Urothelium cell line (cell line): Measurements from ENCODE around the gene MTA2.
"Not testable (repeated sequence)": the region's sequence is repeated elsewhere in the genome, so short reads cannot be mapped to it uniquely, and the experiment has no call there.

ENCODE experiments used
- DNase-seq: peaks from one replicate; pipeline ENCODE4 v3.0.0; 2011; ENCODE audit warnings: low spot score, mixed read lengths
- FAIRE-seq: peaks from 2 replicates; lab custom pipeline; 2011; peaks lifted over from hg19 to GRCh38; lab: Jason Lieb, UNC

The MTA2 gene

DNA sequence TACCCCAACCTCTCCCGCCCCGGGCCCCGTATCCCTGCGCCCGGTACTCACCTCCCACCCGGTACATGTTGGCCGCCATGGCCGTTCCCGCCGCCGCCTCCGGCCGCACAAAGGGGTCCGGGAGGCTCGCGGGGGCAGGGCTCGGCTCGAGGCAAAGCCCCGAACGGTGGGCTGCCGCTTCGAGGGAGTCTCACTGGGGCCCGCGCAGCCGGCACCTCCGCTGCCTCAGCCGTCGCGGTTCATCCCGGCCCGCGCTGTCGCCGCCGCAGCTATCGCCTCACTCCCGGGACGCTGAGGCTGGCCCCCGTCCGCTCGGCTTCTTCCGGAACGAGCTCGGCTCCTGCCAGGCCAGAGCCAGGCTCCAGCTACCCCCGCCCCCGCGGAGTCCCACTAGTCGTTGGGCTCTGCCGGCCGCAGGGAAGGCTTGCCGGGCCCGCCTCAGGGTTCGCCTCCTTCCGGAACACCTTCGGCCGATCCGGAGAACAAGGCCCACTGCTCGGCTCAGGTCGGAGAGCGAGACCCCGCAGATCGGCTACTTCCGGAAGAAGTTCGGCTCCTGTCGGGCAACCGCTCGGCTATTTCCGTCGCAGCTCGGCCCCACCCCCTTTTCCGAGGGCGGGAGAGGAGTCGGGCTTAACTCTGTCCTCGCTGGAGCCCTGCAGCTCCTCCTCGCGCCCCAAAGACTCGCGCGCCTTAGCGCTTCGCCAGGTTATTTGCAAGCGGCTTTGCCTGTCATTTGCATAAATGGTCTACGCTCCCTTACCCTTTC is at the start of gene MTA2:
Gene MTA2 (minus strand): TSS at position 494 of the 769 bp plus-strand sequence. CDS start 415 bp downstream, at position 79.
- no peak for FAIRE-seq
- peak; percentile 96 for DNase-seq

DNA sequence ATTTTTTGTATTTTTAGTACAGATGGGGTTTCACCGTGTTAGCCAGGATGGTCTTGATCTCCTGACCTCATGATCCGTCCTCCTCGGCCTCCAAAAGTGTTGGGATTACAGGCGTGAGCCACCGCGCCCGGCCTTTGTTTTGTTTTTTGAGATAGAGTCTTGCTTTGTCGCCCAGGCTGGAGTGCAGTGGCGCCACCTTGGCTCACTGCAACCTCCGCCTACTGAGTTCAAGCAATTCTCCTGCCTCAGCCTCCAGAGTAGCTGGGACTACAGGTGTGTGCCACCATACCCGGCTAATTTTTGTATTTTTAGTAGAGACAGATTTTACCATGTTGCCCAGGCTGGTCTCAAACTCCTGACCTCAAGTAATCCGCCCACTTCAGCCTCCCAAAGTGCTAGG is 48.6 kb upstream of the MTA2 start:
- DNase-seq, FAIRE-seq: not testable (repeated sequence)

DNA sequence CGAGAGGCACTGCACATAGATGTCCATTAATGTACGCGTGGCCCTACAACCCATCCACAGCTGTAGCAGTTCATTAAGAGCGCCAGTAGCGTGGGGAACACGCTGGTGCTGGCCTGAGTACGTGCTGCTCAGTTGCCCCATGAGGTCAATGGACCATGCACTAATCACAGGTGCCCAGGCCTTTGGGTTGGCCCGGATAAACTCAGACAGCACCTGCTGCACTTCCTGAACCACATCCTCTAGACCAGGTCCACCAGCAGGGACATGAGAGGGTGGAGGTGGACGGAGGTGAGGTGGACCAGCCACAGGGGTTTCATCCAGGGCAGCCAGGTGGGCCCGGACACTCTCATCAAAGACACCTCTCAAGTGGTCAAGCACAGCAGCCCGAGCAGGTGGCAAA is 47.8 kb upstream of the MTA2 start:
- no peak for FAIRE-seq
- no peak for DNase-seq

DNA sequence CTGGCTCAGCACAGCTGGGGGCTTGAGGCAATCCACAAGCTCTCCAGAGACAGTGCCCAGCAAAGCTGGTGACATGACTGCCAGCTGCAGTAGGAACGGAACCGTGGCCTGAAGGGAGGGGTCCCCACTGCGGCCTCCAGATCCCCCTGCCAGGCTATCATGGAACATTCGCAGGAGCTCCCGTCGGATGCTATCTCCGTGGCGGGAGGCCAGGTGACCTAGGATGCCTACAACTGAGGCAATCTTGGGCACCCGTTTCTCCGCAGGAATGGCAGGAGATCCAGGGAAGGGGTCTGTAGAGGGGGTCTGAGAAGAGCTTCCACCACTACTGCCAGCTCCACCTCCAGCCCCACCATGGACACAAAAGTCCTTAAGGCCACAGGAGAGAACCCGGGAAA is 47.3 kb upstream of the MTA2 start:
- FAIRE-seq (no peak), DNase-seq (no peak)

DNA sequence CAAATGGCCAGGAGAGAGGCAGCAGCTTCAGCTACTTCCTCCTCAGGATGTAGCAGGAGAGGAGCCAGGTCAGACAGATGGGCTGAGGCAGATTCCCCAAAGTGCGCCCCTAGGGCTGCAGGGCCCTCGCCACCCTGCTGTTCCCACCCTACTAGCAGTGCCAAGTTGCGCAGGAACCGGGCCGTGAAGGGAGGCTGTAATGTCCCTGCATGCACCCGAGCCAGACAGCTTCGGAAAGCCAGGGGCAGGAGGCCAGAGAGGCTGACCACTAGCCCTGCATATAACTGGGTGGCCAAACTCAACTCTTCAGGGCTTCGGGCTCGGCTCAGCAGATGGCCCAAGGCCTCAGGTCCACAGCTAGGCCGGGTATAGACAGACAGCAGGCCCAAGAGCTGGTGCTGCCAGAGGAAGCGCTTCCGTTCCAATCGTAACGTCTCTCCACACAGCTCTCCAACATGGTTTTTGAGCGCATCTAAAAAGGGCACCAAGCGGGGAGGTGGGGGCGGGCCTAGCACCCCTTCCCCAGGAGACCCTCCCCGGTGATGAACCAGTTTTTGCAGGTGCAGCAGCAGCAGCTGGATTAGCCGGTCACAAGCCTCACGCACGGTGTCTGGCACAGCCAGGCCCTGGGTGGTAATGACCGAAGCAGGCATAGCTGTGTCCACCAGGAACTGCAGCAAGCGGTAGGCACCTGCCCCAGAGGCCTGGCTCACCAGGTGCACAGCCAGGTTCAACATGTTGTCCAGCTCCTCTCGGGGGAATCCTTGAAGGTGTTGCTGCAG is 46.7 kb upstream of the MTA2 start:
- DNase-seq (no peak), FAIRE-seq (no peak)

DNA sequence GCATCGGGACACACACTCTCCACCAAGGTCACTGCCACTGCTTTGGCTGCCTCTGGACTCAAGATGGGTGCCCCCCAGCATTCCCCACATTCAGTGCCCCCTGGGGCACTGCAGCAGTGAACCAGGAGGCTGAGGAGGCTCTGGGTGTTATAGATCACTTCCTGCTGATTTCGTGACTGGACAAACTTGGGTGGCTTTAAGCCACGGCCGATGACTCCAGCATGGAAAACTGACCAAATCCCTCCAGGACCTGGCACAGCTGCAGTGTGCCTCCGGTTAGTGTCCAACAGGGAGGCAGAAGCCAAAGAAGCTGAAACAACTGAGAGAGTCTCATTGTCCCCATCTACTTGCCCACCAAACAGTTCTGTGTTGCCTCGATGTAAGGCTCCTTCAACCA is 45.9 kb upstream of the MTA2 start:
- no peak for FAIRE-seq
- no peak for DNase-seq

DNA sequence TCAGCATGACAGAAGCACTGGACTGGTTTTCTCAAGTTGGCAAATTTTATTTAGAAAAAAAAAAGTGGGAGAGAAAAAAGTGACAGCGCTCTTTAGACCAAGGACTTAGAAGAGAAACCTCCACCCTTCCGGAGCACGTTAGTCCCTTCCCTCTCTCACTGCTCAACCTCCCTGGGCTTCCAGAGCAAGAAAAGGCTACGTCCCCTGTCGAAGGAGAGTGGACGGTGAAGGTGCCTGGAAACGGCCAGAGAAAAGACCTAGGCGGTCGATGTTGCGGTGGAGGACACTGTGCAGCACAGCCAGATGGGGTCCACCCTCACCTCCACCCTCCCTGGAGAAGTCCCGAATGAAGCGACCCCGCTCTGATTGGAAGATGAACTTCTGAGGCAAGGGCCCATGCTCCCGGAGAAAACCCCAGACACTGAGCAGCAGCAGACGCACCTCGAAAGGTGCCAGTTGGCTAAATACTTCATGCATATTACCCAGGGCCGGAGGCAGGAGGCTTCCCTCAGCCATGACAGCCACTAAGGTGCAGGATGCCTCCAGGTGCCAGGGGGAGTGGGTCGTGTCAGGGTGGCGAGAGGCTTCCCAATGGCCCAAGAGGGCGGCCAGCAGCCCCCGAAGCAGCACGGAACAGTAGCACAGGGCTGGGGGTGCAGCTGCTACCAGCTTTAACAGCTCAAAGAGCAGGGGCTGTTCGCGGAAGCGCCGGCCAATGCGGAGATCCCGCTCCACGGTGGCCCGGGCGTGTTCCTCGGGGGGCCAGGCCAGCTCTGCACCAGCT is 45.4 kb upstream of the MTA2 start:
- FAIRE-seq (no peak), DNase-seq (no peak)

DNA sequence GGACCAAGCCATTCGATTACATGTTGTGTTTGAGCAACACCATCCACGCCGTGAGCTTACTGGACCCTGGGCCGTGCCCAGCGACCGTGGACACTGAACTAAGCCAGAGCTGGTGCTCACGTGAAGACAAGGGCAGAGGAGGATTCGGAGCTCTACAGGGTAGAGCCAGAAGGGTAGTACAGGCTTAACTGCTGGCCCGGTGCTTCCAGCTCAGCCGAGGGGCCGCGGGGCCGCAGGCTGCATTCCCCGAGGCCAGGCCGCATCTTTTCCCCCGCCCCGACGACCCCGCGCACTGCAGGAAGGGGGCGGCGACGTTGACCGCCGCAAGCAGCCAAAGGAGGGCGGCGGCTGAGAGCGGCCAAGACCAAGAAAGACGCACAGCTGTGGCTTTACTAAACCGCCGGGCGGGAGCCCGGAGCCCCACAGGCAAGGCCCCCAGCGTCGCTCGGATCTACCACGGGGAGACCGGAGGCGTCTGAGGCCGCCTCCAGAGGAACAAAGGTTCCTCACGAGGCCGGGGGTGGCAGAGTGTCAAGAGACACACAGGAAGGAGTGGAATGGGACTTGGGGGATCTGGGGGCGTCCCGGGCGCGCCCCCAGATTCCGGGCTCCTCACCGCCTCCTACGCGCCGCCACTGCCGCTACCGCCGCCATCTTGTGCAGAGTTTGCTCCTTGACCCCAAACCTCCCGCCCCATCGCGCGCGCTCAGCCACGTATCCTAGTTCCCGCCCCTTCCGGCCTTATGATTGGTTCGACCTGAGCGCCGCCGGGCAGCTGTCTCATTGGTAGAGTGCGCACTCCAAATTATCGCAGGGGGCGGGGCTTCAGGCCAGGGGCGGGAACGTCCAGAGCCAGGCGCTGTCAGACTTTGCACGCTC is 44.5 kb upstream of the MTA2 start, which contains the start of gene GANAB:
Gene GANAB (minus strand): TSS at position 668 of the 879 bp plus-strand sequence. CDS start 14 bp downstream, at position 654.
- DNase-seq (peak; percentile 100), FAIRE-seq (no peak)

DNA sequence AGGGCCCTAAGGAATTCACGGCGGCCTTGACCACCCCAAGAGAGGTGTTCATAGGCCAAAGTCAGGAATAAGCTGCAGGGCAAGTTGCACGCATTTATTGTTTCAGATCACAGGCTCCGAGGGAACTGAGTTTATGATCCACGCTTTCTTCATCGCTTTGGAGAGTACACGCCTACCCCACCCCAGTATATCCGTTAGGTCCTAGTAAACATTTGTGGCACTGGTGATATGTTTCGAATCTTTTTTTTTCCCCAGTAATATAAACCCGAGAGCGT is 43.9 kb upstream of the MTA2 start:
- FAIRE-seq (no peak), DNase-seq (no peak)

DNA sequence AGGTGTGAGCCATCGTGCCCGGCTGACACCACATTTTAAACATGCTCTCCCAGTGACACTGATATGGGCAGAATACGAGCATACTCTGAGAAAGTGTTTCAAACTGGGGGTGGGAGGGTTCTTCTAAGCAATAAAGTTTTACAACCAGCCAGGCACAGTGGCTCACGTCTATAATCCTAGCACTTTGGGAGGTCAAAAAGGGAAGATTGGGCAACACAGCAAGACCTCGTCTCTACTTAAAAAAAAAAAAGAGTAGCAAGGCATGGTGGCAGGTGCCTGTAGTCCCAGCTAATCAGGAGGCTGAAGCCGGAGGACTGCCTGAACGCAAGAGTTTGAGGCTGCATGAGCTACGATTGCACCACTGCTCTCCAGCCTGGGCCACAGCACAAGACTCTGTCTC is 42.6 kb upstream of the MTA2 start:
- FAIRE-seq (no peak), DNase-seq (no peak)

DNA sequence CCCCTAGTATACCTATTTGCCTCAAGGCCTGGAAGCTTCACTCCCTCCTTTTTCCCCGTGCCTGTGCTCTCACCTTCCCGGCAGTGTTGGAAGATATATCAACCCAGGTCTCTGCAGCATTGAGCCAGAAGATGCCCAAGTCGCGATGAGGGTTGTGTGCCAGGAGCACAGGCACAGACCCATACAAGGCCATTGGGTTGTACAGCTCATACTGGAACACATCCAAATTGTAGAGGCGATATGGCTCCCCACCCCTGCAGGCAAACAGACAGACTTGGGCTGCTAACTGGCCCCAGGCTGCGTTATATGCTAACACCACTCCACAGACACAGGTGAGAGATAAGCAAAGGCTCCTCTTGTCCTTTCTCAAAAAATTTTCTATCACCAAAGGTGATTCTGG is 30.8 kb upstream of the MTA2 start:
- FAIRE-seq (no peak), DNase-seq (no peak)

DNA sequence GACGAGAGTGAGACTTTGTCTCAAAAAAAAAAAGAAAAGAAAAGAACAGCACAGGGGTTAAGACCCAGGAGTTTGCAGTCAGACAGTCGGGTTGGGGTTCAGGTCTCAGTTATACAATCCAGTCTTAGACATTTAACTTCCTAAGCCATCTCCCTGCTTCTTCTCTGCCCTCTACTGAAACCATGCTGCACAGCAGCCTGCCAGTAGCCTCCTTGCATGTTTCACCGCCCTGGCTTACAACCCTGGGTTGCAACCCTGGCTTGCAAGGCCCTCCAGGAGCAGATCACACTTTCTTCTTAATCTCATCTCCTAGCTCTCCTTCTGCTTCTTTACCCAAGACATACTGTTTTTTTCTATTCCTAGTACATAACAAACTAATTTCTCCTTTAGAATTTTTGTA is 26.0 kb upstream of the MTA2 start:
- FAIRE-seq: no peak
- DNase-seq: no peak

DNA sequence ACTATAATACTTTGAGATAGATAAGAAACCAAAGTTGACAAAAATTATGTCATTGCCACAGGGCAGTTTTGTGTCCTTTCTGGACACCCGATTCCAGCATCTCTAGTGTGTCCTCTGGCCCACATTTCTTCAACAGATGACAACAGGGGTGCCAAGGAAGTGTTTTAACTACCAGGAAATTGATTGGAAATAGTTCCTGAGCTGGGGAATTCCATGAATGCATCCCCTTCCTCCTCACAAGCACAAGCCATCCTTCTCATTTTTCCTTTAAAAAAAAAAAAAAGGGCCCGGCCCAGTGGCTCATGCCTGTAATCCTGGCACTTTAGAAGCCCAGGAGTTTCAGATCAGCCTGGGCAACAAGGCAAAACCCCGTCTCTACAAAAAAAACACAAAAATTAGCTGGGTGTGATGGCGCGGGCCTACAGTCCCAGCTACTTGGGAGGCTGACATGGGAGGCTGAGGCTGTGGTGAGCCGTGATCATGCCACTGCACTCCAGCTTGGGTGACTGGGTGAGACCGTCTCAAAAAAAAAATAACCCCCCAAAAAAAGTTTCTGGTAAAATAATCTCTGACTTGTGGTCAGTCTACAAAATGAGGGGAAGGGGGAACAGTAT is 20.9 kb upstream of the MTA2 start:
- no peak for FAIRE-seq
- no peak for DNase-seq

DNA sequence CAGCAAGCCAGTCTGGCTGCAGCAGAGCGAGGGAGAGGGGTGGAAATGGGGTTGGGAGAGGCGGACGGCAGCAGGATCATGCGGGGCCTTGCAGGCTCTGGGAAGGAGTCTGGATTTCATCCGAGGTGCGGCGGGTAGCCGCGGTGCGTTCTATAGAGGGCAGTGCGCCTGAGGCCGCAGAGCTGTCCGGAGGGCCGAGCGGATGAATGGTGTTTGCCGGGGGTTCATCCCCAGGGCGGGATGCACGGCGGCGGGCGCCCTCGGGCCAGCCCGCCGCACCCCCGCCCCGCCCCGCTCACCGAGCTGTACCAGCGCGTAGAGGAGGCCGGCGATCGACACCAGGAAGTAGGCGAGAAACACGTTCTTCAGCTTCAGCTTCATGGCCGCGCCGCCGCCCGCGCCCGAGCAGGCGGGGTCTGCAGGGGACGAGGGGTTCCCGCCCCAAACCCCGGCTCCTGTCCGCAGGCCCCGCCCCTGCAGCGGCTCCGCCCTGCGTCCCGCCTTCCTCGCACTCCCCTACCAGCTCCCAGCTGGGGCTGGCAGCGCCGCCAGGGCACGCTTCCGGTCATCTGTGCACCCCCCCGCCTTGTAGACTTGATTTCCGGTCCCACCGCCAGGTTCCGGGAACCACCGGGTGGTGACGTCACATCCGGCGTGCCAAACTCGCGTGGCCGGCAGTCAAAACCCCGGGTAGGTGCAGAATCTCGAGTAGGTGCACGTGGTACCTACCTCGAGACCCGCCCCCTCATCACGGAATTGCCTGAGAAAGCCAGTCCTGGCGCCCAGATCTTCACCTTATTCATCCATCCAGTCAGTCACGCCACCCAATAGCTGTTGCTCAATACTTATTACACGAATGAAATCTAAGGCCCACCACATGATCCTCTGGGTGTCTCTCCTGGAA is 20.2 kb upstream of the MTA2 start, which contains the start of gene B3GAT3:
Gene B3GAT3 (minus strand): TSS at position 420 of the 904 bp plus-strand sequence. CDS start 39 bp downstream, at position 381.
- FAIRE-seq: no peak
- DNase-seq: peak; percentile 99

DNA sequence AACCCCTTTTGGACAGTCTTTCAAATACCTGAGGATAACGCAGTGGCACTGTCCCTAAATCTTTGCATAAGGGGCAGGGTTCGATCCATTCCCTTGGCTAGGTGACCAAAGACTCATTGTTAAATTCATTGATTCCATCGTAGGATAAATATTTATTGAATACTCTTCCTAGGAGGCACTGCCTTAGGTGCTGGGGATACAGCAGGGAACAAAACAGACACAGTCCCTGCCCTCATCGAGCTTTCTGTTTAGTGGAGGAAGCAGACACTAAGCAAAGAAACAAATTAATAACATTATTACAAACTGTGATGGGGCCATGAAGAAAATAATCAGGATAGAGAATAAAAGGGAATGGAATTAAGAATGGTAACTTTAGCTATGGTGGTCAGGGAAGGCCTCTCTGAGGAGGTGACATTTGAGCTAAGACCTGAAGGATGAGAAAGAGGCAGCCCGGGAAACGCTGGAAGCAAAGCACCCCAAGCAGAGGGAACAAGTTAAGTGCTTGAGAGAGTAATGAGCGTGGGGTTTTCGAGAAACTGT is 19.4 kb upstream of the MTA2 start:
- DNase-seq (no peak), FAIRE-seq (no peak)

DNA sequence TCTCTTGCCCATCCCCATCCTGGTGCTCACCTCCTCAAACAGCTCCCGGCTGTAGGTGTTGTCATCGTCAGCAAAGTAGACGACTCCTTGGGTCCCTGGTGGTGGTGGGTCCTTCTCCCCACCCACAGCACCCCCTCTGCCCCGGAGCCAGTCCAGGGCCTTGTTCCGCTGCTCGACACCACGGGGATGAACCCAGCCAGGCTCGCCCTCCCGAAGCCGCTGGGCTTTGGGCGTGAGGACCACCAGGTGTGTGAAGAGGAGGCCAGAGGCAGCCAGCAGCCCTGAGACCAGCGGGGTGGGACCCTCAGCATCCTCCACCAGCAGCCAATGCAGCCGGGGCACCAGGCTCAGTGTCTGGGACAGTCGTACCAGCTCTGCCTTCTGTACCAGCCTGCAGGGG is 15.3 kb upstream of the MTA2 start:
- DNase-seq, FAIRE-seq: not testable (repeated sequence)

DNA sequence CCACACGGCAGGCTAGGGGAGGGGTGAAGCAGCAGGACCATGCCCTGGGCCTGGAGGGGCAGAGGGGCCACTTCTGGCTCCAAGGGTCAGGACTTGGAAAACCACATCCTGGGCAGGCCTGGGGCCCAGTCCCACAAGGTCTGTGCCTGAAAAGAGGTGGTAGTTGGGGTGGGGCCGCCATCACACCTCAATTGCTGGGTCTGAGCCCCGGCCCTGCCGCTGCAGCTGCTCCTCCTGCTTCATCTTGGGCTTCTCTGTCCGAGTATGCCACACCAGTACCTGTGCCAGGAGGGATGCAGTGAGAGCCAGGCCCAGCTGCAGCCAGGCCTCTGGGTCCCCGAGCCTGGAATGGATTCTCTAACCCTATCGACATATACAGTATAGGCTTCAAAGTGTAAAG is 13.9 kb upstream of the MTA2 start:
- DNase-seq (no peak), FAIRE-seq (no peak)

DNA sequence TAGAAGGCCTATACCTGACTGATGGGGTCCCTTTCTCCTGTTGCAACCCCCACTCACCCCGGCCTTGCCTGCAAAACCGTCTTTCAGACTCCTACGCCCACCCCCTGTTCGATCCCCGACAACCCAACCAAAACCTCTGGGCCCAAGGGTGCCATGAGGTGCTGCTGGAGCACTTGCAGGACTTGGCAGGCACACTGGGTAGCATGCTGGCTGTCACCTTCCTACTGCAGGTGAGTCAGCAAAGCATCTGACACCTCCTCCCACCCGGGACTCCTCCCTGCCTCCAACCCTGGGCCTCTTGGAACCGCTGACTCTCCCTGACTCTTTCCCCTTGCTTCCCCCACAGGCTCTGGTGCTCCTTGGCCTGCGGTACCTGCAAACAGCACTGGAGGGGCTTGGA is 12.6 kb upstream of the MTA2 start:
- peak; percentile 33 for DNase-seq
- no peak for FAIRE-seq

DNA sequence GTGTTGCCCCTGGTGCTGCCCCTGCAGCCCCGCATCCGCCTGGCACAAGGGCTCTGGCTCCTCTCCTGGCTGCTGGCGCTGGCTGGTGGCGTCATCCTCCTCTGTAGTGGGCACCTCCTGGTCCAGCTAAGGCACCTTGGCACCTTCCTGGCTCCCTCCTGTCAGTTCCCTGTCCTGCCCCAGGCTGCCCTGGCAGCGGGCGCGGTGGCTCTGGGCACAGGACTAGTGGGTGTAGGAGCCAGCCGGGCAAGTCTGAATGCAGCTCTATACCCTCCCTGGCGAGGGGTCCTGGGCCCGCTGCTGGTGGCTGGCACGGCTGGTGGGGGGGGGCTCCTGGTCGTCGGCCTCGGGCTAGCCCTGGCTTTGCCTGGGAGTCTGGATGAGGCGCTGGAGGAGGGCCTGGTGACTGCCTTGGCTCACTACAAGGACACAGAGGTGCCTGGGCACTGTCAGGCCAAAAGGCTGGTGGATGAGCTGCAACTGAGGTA is 11.7 kb upstream of the MTA2 start:
- FAIRE-seq (no peak), DNase-seq (no peak)
